ENCODE results near the gene PNPLA5. TPM values are rescaled to one million over a fixed set of nuclear protein-coding genes. Genes with fewer than 3 reads are reported as not detected.

PNPLA5 gene
- polyA plus RNA-seq, 2 of the 4 experiments (the other 2 are of a cell fraction) = not detected

- ATAC-seq = no peak
- DNase-seq (ENCODE audit: low read depth in 1 of 2, low spot score in 1 of 2) = no peak
- TF ChIP-seq SREBF2 (IDR thresholded peaks at IDR 0.05) = no peak
- TF ChIP-seq EP300 (IDR thresholded peaks at IDR 0.05) = no peak
- no peak for TF ChIP-seq POLR2A (IDR thresholded peaks at IDR 0.05; ENCODE audit: low read length)
- no peak for TF ChIP-seq MYC (IDR thresholded peaks at IDR 0.05; ENCODE audit: borderline replicate concordance, low read length)
- no peak for TF ChIP-seq KDM1A (IDR thresholded peaks at IDR 0.05; ENCODE audit: low read depth)
- no peak for TF ChIP-seq ZC3H11A (IDR thresholded peaks at IDR 0.05)
- TF ChIP-seq JUNB (IDR thresholded peaks at IDR 0.05) = no peak
- TF ChIP-seq CBX2 (IDR thresholded peaks at IDR 0.05; ENCODE audit: borderline replicate concordance, low read depth) = no peak
- no peak for TF ChIP-seq TP53 (CRISPR knock-in tag; IDR thresholded peaks at IDR 0.05)
- no peak for TF ChIP-seq ZFP36 (IDR thresholded peaks at IDR 0.05; ENCODE audit: borderline replicate concordance, partially characterized antibody)
- no peak for TF ChIP-seq MAZ (IDR thresholded peaks at IDR 0.05; ENCODE audit: borderline replicate concordance, low read depth, low read length)
- TF ChIP-seq TFCP2L1 (CRISPR knock-in tag; IDR thresholded peaks at IDR 0.05) = no peak
- TF ChIP-seq HOXB13 (CRISPR knock-in tag; IDR thresholded peaks at IDR 0.05; ENCODE audit: low read depth) = no peak
- TF ChIP-seq HDAC2 (IDR thresholded peaks at IDR 0.05) = no peak
- TF ChIP-seq ESRRA (IDR thresholded peaks at IDR 0.05; ENCODE audit: borderline replicate concordance, low read length) = no peak
- no peak for TF ChIP-seq RARB (CRISPR knock-in tag; IDR thresholded peaks at IDR 0.05)
- TF ChIP-seq EHMT2 (IDR thresholded peaks at IDR 0.05; ENCODE audit: low read depth) = no peak
- ChIA-PET CTCF (interaction anchor here (1.0 to 1.4 kb wide), 4 partner anchors 10 to 37 kb away, joined by 3 to 4 read pairs (median 3); no protein-coding TSS in a partner anchor), POLR2A (no interaction called here)
- Histone ChIP-seq H3K4me2 (no peak overlapping the region), H3K4me3 (no peak overlapping the region), H3K27ac (no peak overlapping the region), H3K4me1 (no peaks in the 10 kb centered on the region), H3K9me3 (no peaks in the 10 kb centered on the region)
- WGBS (ENCODE audit: missing lambda C conversion rate) = 55% methylated on average over 11 of the region's 14 CpGs
- FAIRE-seq = no peak
These were observed 44.2 kb downstream of the PNPLA5 start for GRCh38 chr22:43847376-43848289.

DNA sequence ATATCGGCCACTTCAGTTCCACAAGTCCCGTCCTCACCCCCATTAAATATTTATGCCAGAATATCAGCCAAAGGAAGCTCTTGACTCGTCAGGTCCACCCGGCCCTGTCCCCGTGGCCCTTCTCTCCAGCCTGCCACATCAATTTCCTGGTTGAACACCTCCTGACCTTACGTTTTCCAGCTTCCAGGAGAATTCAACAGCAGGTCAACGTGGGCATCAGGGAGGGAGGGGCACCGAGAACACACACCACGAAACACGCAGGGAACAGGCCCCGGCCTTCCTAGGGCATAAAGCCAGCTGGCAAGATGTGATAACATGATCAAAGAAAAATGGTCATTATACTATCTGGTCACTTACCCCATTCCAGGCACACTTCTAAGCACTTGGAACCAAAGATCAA is 44.8 kb downstream of the PNPLA5 start:
- FAIRE-seq = no peak
- ATAC-seq = no peak
- POLR2A ChIA-PET = no interaction called here
- WGBS (ENCODE audit: missing lambda C conversion rate) = 70% methylated on average over 11 of the region's 11 CpGs
- Histone ChIP-seq H3K4me1 (no peaks in the 10 kb centered on the region), H3K27ac (no peak overlapping the region), H3K4me3 (no peak overlapping the region), H3K4me2 (no peak overlapping the region), H3K9me3 (no peaks in the 10 kb centered on the region)
- CTCF ChIA-PET = interaction anchor here (0.5 to 1.4 kb wide), 5 partner anchors 20 to 903 kb away, joined by 3 to 4 read pairs (median 3); no protein-coding TSS in a partner anchor
- no peak for TF ChIP-seq ESRRA (IDR thresholded peaks at IDR 0.05; ENCODE audit: borderline replicate concordance, low read length)
- no peak for DNase-seq (ENCODE audit: low read depth in 1 of 2, low spot score in 1 of 2)

DNA sequence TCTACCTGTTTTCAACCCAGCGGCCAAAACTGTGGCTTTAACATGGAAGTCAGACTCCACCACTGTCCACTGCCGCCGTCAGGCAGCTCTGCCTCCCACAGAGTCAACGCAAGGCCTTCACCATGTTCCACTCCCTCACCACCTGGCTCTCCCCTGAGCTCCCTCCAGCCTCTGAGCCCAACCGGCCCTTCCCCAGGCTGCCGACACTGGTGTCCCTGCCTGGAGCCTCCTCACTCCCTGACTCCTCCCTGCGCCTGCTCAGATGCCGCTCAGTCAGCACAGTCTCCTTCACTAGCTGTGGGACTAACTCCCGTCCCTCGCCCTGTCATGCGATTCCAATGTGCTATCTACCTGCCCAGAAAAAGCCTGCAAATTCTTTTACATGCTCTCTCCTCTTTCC is 45.8 kb downstream of the PNPLA5 start:
- TF ChIP-seq POLR2AphosphoS2 (conservative IDR thresholded peaks at IDR 0.05; ENCODE audit: low read length) = no peak
- TF ChIP-seq FOSL2 (IDR thresholded peaks at IDR 0.05) = no peak
- no peak for TF ChIP-seq FOSL2 (CRISPR knock-in tag; IDR thresholded peaks at IDR 0.05)
- TF ChIP-seq RNF2 (IDR thresholded peaks at IDR 0.05; ENCODE audit: borderline replicate concordance, low read depth) = no peak
- TF ChIP-seq TP53 (CRISPR knock-in tag; IDR thresholded peaks at IDR 0.05) = no peak
- TF ChIP-seq, protein P1, sequence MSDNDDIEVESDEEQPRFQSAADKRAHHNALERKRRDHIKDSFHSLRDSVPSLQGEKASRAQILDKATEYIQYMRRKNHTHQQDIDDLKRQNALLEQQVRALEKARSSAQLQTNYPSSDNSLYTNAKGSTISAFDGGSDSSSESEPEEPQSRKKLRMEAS (IDR thresholded peaks at IDR 0.05) = no peak
- no peak for TF ChIP-seq NR3C1 (IDR thresholded peaks at IDR 0.05)
- no peak for TF ChIP-seq JUNB (IDR thresholded peaks at IDR 0.05)
- TF ChIP-seq USF2 (IDR thresholded peaks at IDR 0.05) = no peak
- TF ChIP-seq BHLHE40 (IDR thresholded peaks at IDR 0.05; ENCODE audit: low read depth, low read length) = no peak
- TF ChIP-seq RFX5 (IDR thresholded peaks at IDR 0.05) = no peak
- no peak for TF ChIP-seq JUN (IDR thresholded peaks at IDR 0.05)
- Histone ChIP-seq H3K4me3 (no peak overlapping the region), H3K4me2 (no peak overlapping the region), H3K4me1 (no peaks in the 10 kb centered on the region), H3K27ac (no peak overlapping the region), H3K9me3 (no peaks in the 10 kb centered on the region)
- ChIA-PET CTCF (interaction anchor here (1.0 to 1.3 kb wide), 2 partner anchors 20 to 460 kb away, joined by 3 read pairs; no protein-coding TSS in a partner anchor), POLR2A (no interaction called here)
- DNase-seq (ENCODE audit: low read depth in 1 of 2, low spot score in 1 of 2) = no peak
- no peak for ATAC-seq
- no peak for FAIRE-seq
- 74% methylated on average over 11 of the region's 11 CpGs for WGBS (ENCODE audit: missing lambda C conversion rate)

Data from A549 (cell line).